Measurements from ENCODE around the gene MMP24. TPM values are rescaled to one million over a fixed set of nuclear protein-coding genes. Genes with fewer than 3 reads are reported as not detected.

MMP24 gene
- total and polyA plus RNA-seq, 2 experiments from 2014 or later = 2.0 to 27.3 TPM

GRCh38 chr20:35216541-35216940 lies 9.9 kb upstream of the MMP24 start (continued):
- TF ChIP-seq ZNF462 (CRISPR knock-in tag; IDR thresholded peaks at IDR 0.05) (no peak), CREB1 (CRISPR knock-in tag; IDR thresholded peaks at IDR 0.05; ENCODE audit: low read depth) (no peak), STAT1 (IDR thresholded peaks at IDR 0.05; ENCODE audit: unreplicated experiment) (no peak), EZH2phosphoT487 (IDR thresholded peaks at IDR 0.05; ENCODE audit: unreplicated experiment) (no peak), EZH2 (IDR thresholded peaks at IDR 0.05; ENCODE audit: low read depth, unreplicated experiment) (no peak)

DNA sequence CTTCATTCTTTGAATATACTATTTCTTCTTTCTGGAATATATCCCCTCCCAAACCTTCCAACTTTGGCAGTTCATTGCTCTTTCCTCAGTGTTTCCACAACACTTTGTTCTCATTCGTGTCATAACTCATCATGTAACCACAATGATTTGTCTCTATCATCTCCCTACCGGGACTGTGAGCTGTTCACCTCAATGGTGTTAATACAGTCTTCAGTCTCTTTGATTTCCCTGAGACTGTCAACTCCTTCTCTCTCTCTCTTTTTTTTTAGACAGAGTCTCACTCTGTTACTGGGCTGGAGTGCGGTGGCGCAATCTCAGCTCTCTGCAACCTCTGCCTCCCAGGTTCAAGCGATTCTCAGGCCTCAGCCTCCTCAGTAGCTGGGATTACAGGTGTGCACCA lies 2.5 kb upstream of the MMP24 start:
- Histone ChIP-seq H3K4me2 (no peak overlapping the region), H2AFZ (no peak overlapping the region), H3K27me3 (ENCODE audit: insufficient read depth) (peaks cover 10% of the 10 kb centered on the region; the same call in 1 of the 2 replicates), H3K27ac (ENCODE audit: low read depth) (no peak overlapping the region), H3F3A (replicated peaks; ENCODE audit: low read depth) (0 out of 2 replicates have a peak, but pooled peaks cover 9% of the 10 kb centered on the region), H3K4me1 (ENCODE audit: insufficient read depth) (peaks cover 37% of the 10 kb centered on the region), H3K79me2 (replicated peaks; ENCODE audit: insufficient read depth) (no peaks in the 10 kb centered on the region; the same call in 1 of the 2 replicates), H4K20me1 (replicated peaks; ENCODE audit: insufficient read depth) (peaks cover 4% of the 10 kb centered on the region; the same call in 1 of the 2 replicates), H3K9me2 (ENCODE audit: insufficient read depth) (no peaks in the 10 kb centered on the region), H3K4me3 (no peak overlapping the region), H3K36me3 (ENCODE audit: insufficient read depth) (no peaks in the 10 kb centered on the region)
- DNase-seq (ENCODE audit: low spot score) (no peak), ATAC-seq (no peak)
- Mint-ChIP-seq H3K27ac (no peak overlapping the region), H3K27me3 (ENCODE audit: insufficient read depth, low read depth, poor library complexity) (peaks cover 23% of the 10 kb centered on the region), H3K4me1 (peaks cover 17% of the 10 kb centered on the region), H3K36me3 (ENCODE audit: low read depth) (no peaks in the 10 kb centered on the region), H3K4me3 (no peak overlapping the region), H3K9me3 (no peaks in the 10 kb centered on the region; the same call in 1 of the 3 replicates)
- TF ChIP-seq STAT1 (IDR thresholded peaks at IDR 0.05; ENCODE audit: unreplicated experiment) = no peak
- TF ChIP-seq NANOG (IDR thresholded peaks at IDR 0.05; ENCODE audit: borderline replicate concordance) = no peak
- no peak for TF ChIP-seq CREB1 (CRISPR knock-in tag; IDR thresholded peaks at IDR 0.05; ENCODE audit: low read depth)
- TF ChIP-seq JUNB (IDR thresholded peaks at IDR 0.05; ENCODE audit: unreplicated experiment) = no peak
- TF ChIP-seq ZNF114 (CRISPR knock-in tag; IDR thresholded peaks at IDR 0.05) = no peak
- TF ChIP-seq, protein P1, sequence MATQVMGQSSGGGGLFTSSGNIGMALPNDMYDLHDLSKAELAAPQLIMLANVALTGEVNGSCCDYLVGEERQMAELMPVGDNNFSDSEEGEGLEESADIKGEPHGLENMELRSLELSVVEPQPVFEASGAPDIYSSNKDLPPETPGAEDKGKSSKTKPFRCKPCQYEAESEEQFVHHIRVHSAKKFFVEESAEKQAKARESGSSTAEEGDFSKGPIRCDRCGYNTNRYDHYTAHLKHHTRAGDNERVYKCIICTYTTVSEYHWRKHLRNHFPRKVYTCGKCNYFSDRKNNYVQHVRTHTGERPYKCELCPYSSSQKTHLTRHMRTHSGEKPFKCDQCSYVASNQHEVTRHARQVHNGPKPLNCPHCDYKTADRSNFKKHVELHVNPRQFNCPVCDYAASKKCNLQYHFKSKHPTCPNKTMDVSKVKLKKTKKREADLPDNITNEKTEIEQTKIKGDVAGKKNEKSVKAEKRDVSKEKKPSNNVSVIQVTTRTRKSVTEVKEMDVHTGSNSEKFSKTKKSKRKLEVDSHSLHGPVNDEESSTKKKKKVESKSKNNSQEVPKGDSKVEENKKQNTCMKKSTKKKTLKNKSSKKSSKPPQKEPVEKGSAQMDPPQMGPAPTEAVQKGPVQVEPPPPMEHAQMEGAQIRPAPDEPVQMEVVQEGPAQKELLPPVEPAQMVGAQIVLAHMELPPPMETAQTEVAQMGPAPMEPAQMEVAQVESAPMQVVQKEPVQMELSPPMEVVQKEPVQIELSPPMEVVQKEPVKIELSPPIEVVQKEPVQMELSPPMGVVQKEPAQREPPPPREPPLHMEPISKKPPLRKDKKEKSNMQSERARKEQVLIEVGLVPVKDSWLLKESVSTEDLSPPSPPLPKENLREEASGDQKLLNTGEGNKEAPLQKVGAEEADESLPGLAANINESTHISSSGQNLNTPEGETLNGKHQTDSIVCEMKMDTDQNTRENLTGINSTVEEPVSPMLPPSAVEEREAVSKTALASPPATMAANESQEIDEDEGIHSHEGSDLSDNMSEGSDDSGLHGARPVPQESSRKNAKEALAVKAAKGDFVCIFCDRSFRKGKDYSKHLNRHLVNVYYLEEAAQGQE (IDR thresholded peaks at IDR 0.05; ENCODE audit: unreplicated experiment) = no peak
- no peak for TF ChIP-seq POLR2AphosphoS5 (IDR thresholded peaks at IDR 0.05; ENCODE audit: low read depth)

Measured in GM23338 (cell line).